H1 (cell line): Measurements from ENCODE around the gene MCRS1. TPM values are rescaled to one million over a fixed set of nuclear protein-coding genes. Genes with fewer than 3 reads are reported as not detected.

Experiments used
- CTCF ChIA-PET: fragments of 300-600 bp; sonication (Branson Sonifier 250); formaldehyde crosslinking; loops from one replicate; lab custom pipeline; 2021; ENCODE audit not compliant: partially characterized antibody; lab: Charles Lee
- POLR2A ChIA-PET: fragments of 300-600 bp; sonication (Branson Sonifier 250); formaldehyde crosslinking; loops from one replicate; lab custom pipeline; 2021; ENCODE audit warnings: inconsistent platforms; ENCODE audit not compliant: partially characterized antibody; lab: Charles Lee
- DNase-seq, 2 experiments: peaks; one replicate each; pipeline versions ENCODE4 v3.0.0 to v3.0.0-alpha.2; 2010 to 2022; ENCODE audit warnings: low spot score in 2 of 2, low read depth in 1 of 2, mixed read lengths in 1 of 2
- FAIRE-seq: peaks from 2 replicates; lab custom pipeline; 2011; peaks lifted over from hg19 to GRCh38; lab: Jason Lieb, UNC
- H2AFZ ChIP-seq: 2 replicates; pipeline ENCODE4 v1.8.1; 2012; ENCODE audit warnings: low read length, inconsistent platforms
- H2AK5ac ChIP-seq: 2 replicates; pipeline ENCODE4 v1.6.1; 2013; ENCODE audit warnings: low read depth, low read length
- H2BK120ac ChIP-seq: replicated peaks from 2 replicates; pipeline ENCODE3; 2013; ENCODE audit warnings: low read depth, low read length, inconsistent platforms
- H2BK12ac ChIP-seq: 2 replicates; pipeline ENCODE4 v1.6.1; 2013; ENCODE audit warnings: low read depth, low read length
- H2BK15ac ChIP-seq: 2 replicates; pipeline ENCODE4 v1.6.1; 2013; ENCODE audit warnings: low read length
- H2BK20ac ChIP-seq: 2 replicates; pipeline ENCODE4 v1.6.1; 2013; ENCODE audit warnings: low read length
- H2BK5ac ChIP-seq: 2 replicates; pipeline ENCODE4 v1.6.1; 2013; ENCODE audit warnings: low read depth, low read length
- H3K14ac ChIP-seq: 2 replicates; pipeline ENCODE4 v1.6.1; 2013; ENCODE audit warnings: inconsistent platforms; ENCODE audit not compliant: insufficient read length
- H3K18ac ChIP-seq: 2 replicates; pipeline ENCODE4 v1.6.1; 2013; ENCODE audit warnings: low read length; ENCODE audit errors: extremely low read depth
- H3K23ac ChIP-seq: 2 replicates; pipeline ENCODE4 v1.6.1; 2013; ENCODE audit warnings: inconsistent platforms; ENCODE audit not compliant: insufficient read length
- H3K23me2 ChIP-seq: 2 replicates; pipeline ENCODE4 v1.6.1; 2013; ENCODE audit warnings: low read depth, low read length
- H3K27ac ChIP-seq: 2 replicates; pipeline ENCODE4 v1.6.1; 2011; ENCODE audit warnings: low read depth, low read length, inconsistent platforms
- H3K27me3 ChIP-seq, 4 experiments: replicated peaks in 1 of 4; 1 replicate in 1 of 4; 2 replicates in 3 of 4; pipeline versions ENCODE4 v1.6.1 to v1.8.1; 2011 to 2013; ENCODE audit warnings: low read length in 3 of 4, mild to moderate bottlenecking in 3 of 4, inconsistent platforms in 2 of 4, mixed read lengths in 2 of 4, moderate library complexity in 1 of 4; ENCODE audit not compliant: control insufficient read depth in 3 of 4, insufficient read depth in 3 of 4; ENCODE audit errors: extremely low read depth in 1 of 4
- H3K36me3 ChIP-seq, 4 experiments: 2 replicates each; pipeline versions ENCODE4 v1.6.1 to v1.8.1; 2011 to 2013; ENCODE audit warnings: mild to moderate bottlenecking in 4 of 4, low read length in 3 of 4, moderate library complexity in 2 of 4, control low read depth in 1 of 4, inconsistent platforms in 1 of 4; ENCODE audit not compliant: insufficient read depth in 4 of 4, control insufficient read depth in 2 of 4
- H3K4ac ChIP-seq: replicated peaks from 2 replicates; pipeline ENCODE3; 2013; ENCODE audit warnings: low read length, low read depth, mixed read lengths, inconsistent platforms; ENCODE audit not compliant: insufficient read length
- H3K4me1 ChIP-seq, 4 experiments: replicated peaks in 1 of 4; 1 replicate in 1 of 4; 2 replicates in 3 of 4; pipeline versions ENCODE4 v1.6.1 to v1.8.1; 2011 to 2013; ENCODE audit warnings: low read length in 3 of 4, inconsistent platforms in 2 of 4, mixed read lengths in 1 of 4; ENCODE audit not compliant: insufficient read depth in 4 of 4, control insufficient read depth in 3 of 4
- H3K4me2 ChIP-seq, 2 experiments: 2 replicates each; pipeline versions ENCODE4 v1.6.1 to v1.8.1; 2011 to 2013; ENCODE audit warnings: low read depth in 2 of 2, low read length in 2 of 2, control low read depth in 1 of 2, inconsistent platforms in 1 of 2, mild to moderate bottlenecking in 1 of 2; ENCODE audit not compliant: insufficient read depth in 1 of 2
- H3K4me3 ChIP-seq, 4 experiments: fragments of 200-600, 300-600 bp in 1 of 4; sonication (generic), shearing (Covaris generic), sonication (Bioruptor Twin) in 1 of 4; 2 replicates each; pipeline versions ENCODE4 v1.5.1 to v1.8.1; 2011 to 2016; ENCODE audit warnings: low read length in 4 of 4, low read depth in 3 of 4, control low read depth in 2 of 4, inconsistent platforms in 2 of 4, mild to moderate bottlenecking in 2 of 4, mixed read lengths in 1 of 4, moderate library complexity in 1 of 4; ENCODE audit not compliant: insufficient read depth in 2 of 4; ENCODE audit errors: extremely low read depth in 1 of 4
- H3K56ac ChIP-seq: replicated peaks from 2 replicates; pipeline ENCODE3; 2013; ENCODE audit warnings: low read depth, mild to moderate bottlenecking, mixed read lengths, low read length, inconsistent platforms; ENCODE audit not compliant: insufficient read length
- H3K79me1 ChIP-seq: 2 replicates; pipeline ENCODE4 v1.6.1; 2013; ENCODE audit warnings: low read depth, low read length, control low read depth
- H3K79me2 ChIP-seq, 2 experiments: 2 replicates each; pipeline versions ENCODE4 v1.6.1 to v1.8.1; 2012 to 2013; ENCODE audit warnings: low read length in 2 of 2, mild to moderate bottlenecking in 2 of 2, inconsistent platforms in 1 of 2; ENCODE audit not compliant: insufficient read depth in 2 of 2, control insufficient read depth in 1 of 2
- H3K9ac ChIP-seq, 4 experiments: replicated peaks in 1 of 4; 1 replicate in 1 of 4; 2 replicates in 3 of 4; pipeline versions ENCODE4 v1.6.1 to v1.8.1; 2011 to 2013; ENCODE audit warnings: low read depth in 3 of 4, low read length in 3 of 4, control low read depth in 2 of 4, mild to moderate bottlenecking in 2 of 4, moderate library complexity in 2 of 4, inconsistent platforms in 1 of 4; ENCODE audit errors: extremely low read depth in 1 of 4
- H3K9me3 ChIP-seq, 2 experiments: 2 replicates each; pipeline versions ENCODE4 v1.6.1 to v1.8.1; 2012 to 2013; ENCODE audit warnings: mild to moderate bottlenecking in 2 of 2, moderate library complexity in 2 of 2, control low read depth in 1 of 2, inconsistent platforms in 1 of 2, low read depth in 1 of 2, low read length in 1 of 2, mixed read lengths in 1 of 2; ENCODE audit not compliant: insufficient read depth in 2 of 2
- H4K20me1 ChIP-seq, 2 experiments: replicated peaks in 1 of 2; 2 replicates each; pipeline versions ENCODE3 to v1.8.1; 2011 to 2013; ENCODE audit warnings: inconsistent platforms in 2 of 2, low read length in 2 of 2, mild to moderate bottlenecking in 1 of 2; ENCODE audit not compliant: insufficient read depth in 2 of 2, control insufficient read depth in 1 of 2
- H4K5ac ChIP-seq: 2 replicates; pipeline ENCODE4 v1.6.1; 2013; ENCODE audit warnings: low read length, low read depth, mixed read lengths, inconsistent platforms; ENCODE audit not compliant: insufficient read length
- H4K8ac ChIP-seq: 2 replicates; pipeline ENCODE4 v1.8.0; 2013; ENCODE audit warnings: mild to moderate bottlenecking, moderate library complexity, low read length, inconsistent platforms; ENCODE audit not compliant: insufficient read depth; ENCODE audit errors: extremely low read depth
- H4K91ac ChIP-seq: replicated peaks from 2 replicates; pipeline ENCODE3; 2013; ENCODE audit warnings: low read length, mixed read lengths, inconsistent platforms; ENCODE audit not compliant: insufficient read length
- KDM5A ChIP-seq: fragments of 200-600 bp; IDR thresholded peaks from 2 replicates; pipeline ENCODE4 v1.7.1; 2012; ENCODE audit warnings: mild to moderate bottlenecking, low read length, inconsistent platforms, mixed read lengths
- POU5F1 ChIP-seq: IDR thresholded peaks from 2 replicates; pipeline ENCODE4 v1.6.1; 2011; ENCODE audit warnings: low read depth, mild to moderate bottlenecking, low read length, moderate library complexity
- WGBS, 2 experiments: shearing (Covaris generic) in 1 of 2; methylation state at CpG; one replicate each; pipeline versions ENCODE4 v1.1.6 to v1.1.7; 2013 to 2015; ENCODE audit warnings: low lambda C conversion rate in 2 of 2, mixed read lengths in 2 of 2, inconsistent platforms in 1 of 2, low coverage in 1 of 2, missing lambda C conversion rate in 1 of 2; ENCODE audit not compliant: insufficient replicate concordance in 2 of 2, insufficient coverage in 1 of 2, insufficient read length in 1 of 2; ENCODE audit errors: extremely low coverage in 1 of 2, missing lambda C conversion rate in 1 of 2; 5-methylcytosine and 5-hydroxymethylcytosine counted together
- polyA plus RNA-seq, 7 experiments: library from polyadenylated mRNA; depleted of rRNA in 3 of 7; stranded (reverse) in 5 of 7; unstranded in 2 of 7; fragments of >200 nt in 5 of 7; fragments of 200-250 nt in 2 of 7; gene quantifications; 1 replicate in 5 of 7; 2 replicates in 1 of 7; 4 replicates in 1 of 7; pipeline versions ENCODE4 v1.2.1 to v1.2.3, GENCODE V29; 2011 to 2013; ENCODE audit warnings: missing spikeins in 2 of 7, mixed read lengths in 2 of 7
- total RNA-seq: library from RNA; stranded (reverse); fragmentation: NEBNext Ultra II Directional; extraction: Animal tissue kit (Norgen Biotek cat#: 25700); gene quantifications from 2 replicates; pipeline ENCODE4 v1.2.1, GENCODE V29; 2021

The MCRS1 gene
- total and polyA plus RNA-seq, 2 of the 8 experiments (the other 6 are each of a cell fraction or from before 2014, with no cell fraction given), result 90.3 to 139 TPM

DNA sequence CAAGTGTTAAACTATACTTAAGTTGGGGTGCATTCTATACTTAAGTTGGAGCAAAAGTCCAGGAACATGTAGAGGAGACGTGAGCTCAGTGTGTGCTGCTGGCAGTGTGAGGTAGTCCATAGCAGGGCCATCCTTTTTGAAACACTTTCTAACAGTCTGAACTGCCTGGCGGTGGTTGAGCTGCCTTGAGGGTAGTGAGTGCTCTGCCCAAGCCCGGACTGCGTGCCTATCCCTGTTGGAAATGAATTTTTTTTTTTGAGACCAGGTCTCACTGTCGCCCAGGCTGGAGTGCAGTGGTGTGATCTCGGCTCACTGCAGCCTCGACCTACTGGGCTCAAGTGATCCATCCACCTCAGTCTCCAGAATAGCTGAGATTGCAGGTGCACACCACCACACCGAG lies 15.0 kb downstream of the MCRS1 start:
- no peak overlapping the region for H3K18ac ChIP-seq
- DNase-seq, result no peak
- no peaks in the 10 kb centered on the region for H3K79me1 ChIP-seq
- TF ChIP-seq KDM5A, result no peak
- no peak for TF ChIP-seq POU5F1
- TF ChIP-seq, all 59 proteins: peak for 0
- H2BK5ac ChIP-seq, result no peak overlapping the region
- H4K5ac ChIP-seq, result no peak overlapping the region
- no peak overlapping the region for H4K91ac ChIP-seq
- FAIRE-seq, result no peak
- H3K23me2 ChIP-seq, result peaks cover 8% of the 10 kb centered on the region; the same call in 1 of the 2 replicates
- no peak overlapping the region for H3K9ac ChIP-seq
- H3K4ac ChIP-seq, result no peak overlapping the region
- no peak overlapping the region for H2BK12ac ChIP-seq
- no peak overlapping the region for H2AFZ ChIP-seq
- H3K23ac ChIP-seq, result no peak overlapping the region
- H3K4me2 ChIP-seq, result no peak overlapping the region
- no peak overlapping the region for H2AK5ac ChIP-seq
- H3K36me3 ChIP-seq, result peaks cover 0 to 5% (median 3%) of the 10 kb centered on the region in 4 experiments; a peak in 4 of 8 replicates
- ChIA-PET CTCF (interaction anchor here (0.6 to 14.0 kb wide), 41 partner anchors 9 to 293 kb away, joined by 3 to 171 read pairs (median 5); partner anchors contain the start of genes DNAJC22, KCNH3 and MCRS1), POLR2A (interaction anchor here (0.5 to 6.7 kb wide), 7 partner anchors 8 to 215 kb away, joined by 3 to 72 read pairs (median 7); partner anchors contain the start of genes MCRS1 and SPATS2)
- H3K79me2 ChIP-seq, result no peaks in the 10 kb centered on the region
- H2BK15ac ChIP-seq, result no peak overlapping the region
- no peak overlapping the region for H4K8ac ChIP-seq
- no peak overlapping the region for H3K27ac ChIP-seq
- H3K4me1 ChIP-seq, result peaks cover 0 to 14% (median 9%) of the 10 kb centered on the region in 4 experiments; a peak in 6 of 7 replicates
- H3K9me3 ChIP-seq, result no peaks in the 10 kb centered on the region
- H3K27me3 ChIP-seq, result peaks cover 6 to 35% (median 27%) of the 10 kb centered on the region in 4 experiments
- H3K14ac ChIP-seq, result no peak overlapping the region
- WGBS, 2 experiments, result 76% methylated on average over 8 of the region's 8 CpGs; no CpG with 5 or more reads in 1 of the 2 experiments
- no peak overlapping the region for H3K4me3 ChIP-seq
- no peak overlapping the region for H2BK20ac ChIP-seq
- H3K56ac ChIP-seq, result no peak overlapping the region
- H2BK120ac ChIP-seq, result no peak overlapping the region
- H4K20me1 ChIP-seq, result no peaks in the 10 kb centered on the region
